Stimulated activated CD8-positive, alpha-beta memory T cell treated with anti-CD3 and anti-CD28 coated beads, Interleukin-12 subunit alpha, Interleukin-12 subunit beta, amount 100 ng/mL, for 24 hours (primary cell): ENCODE results near the gene HIRA.
"Not testable (repeated sequence)": the region's sequence is repeated elsewhere in the genome, so short reads cannot be mapped to it uniquely, and the experiment has no call there.

ENCODE experiments used
- DNase-seq: peaks from one replicate; pipeline ENCODE4 v3.0.0-alpha.2; 2020; ENCODE audit errors: extremely low read depth

HIRA gene

DNA sequence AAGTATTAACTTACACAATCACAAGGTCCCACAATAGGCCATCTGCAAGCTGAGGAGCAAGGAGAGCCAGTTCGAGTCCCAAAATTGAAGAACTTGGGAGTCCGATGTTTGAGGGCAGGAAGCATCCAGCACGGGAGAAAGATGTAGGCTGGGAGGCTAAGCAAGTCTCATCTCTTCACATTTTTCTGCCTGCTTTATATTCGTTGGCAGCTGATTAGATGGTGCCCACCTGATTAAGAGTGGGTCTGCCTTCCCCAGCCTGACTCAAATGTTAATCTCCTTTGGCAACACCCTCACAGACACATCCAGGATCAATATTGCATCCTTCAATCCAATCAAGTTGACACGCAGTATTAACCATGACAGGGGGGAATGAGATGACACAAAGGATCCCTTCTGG is 101.3 kb downstream of the HIRA start:
- not testable (repeated sequence) for DNase-seq

DNA sequence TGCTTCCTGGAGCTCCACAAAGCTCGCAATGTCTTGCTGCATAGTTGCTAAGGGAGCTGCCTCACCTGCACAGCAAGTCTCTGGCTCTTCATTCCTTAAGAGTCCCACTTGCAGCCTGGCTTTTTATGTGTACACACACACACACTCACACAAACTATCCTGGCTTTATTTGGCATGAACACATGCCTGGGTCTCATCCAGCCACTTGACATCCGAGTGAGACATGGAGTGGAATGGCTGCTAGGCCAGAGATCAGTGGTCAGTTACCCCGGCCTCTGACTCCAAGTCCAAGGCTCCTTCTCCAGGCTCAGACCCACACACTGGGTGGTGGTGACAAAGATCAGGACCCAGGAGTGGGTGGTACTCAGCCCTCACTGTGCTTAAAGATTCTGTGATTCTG is 102.1 kb downstream of the HIRA start:
- DNase-seq = no peak

DNA sequence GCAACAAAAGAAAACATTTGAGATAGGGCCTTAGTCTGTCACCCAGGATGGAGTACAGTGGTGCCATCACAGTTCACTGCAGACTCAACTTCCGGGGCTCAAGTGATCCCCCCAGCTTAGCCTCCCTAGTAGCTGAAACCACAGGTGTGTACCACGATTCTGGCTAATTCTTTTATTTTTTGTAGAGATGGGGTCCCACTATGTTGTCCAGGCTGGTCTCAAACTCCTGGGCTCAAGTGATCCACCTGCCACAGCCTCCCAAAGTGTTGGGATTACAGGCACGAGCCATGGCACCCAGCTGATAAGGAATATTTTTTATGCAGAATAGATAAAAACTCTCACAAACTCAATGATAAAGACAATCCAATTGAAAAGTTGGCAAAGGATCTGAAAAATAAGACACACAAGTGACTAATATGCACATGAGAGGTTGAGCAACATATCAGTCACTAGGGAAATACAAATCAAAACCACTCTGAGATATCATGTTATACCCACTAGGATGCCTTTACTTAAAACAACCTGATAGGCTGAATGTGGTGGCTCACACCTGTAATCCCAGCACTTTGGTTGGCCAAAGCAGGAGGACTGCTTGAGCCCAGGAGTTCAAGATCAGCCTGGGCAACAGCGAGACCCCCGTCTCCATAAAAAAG is 106.1 kb downstream of the HIRA start:
- no peak for DNase-seq

DNA sequence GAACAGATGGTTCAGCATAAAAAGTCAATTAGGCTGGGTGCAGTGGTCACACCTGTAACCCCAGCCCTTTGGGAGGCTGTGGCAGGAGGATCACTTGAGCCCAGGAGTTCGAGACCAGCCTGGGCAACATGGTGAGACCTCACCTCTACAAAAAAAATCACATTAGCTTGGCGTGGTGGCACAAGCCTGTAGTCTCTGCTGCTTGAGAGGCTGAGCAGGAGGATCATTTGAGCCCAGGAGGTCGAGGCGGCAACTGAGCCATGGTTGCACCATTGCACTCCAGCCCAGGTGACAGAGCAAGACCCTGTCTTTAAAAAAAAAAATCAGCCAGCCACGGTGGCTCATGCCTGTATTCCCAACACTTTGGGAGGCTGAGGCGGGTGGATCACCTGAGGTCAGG is 108.1 kb downstream of the HIRA start:
- DNase-seq = not testable (repeated sequence)

DNA sequence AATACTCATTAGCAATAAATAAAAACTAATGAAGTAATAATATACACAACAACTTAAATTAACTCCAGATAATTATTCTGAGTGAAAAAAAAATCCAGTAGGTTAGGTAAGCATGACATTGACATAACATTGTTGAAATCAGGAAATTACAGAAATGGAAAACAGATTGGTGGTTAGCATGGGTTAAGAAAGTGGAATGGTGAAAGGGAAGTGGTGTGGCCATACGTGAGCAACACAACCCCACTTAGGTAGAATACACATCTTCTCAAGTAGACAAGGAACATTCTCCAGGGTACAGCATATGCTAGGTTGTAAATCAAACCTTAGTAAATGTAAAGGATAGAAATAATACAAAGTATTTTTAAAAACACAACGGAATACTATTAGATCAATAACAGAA is 109.8 kb downstream of the HIRA start:
- DNase-seq = no peak

DNA sequence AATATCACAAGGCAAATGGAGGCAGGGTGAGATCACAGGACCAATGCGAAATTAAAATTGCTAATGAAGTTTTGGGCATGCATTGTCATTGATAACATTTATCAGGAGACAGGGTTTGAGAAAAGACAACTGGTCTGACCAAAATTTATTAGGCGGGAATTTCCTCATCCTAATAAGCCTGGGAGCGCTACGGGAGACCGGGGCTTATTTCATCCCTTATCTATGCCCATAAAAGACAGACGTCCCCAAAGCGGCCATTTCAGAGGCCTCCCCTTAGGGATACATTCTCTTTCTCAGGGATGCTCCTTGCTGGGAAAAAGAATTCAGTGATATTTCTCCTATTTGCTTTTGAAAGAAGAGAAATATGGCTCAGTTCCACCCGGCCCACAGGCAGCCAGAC is 111.4 kb downstream of the HIRA start:
- DNase-seq = not testable (repeated sequence)

DNA sequence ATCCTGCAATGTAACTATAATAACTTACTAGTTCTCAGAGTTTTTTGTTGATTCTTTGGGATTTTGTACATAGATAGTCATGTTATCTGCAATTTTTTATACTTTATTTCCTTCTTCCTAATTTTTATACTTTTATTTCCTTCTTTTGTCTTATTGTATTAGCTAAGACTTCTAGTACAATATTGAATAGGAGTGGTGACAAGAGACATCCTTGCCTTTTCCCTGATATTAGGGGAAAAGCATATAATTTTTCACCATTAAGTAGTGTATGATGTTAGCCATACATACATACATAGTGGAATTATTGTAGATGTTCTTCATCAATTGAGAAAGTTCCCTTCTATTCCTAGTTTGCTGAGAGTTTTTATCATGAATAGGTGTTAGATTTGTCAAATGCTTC is 112.3 kb downstream of the HIRA start:
- no peak for DNase-seq

DNA sequence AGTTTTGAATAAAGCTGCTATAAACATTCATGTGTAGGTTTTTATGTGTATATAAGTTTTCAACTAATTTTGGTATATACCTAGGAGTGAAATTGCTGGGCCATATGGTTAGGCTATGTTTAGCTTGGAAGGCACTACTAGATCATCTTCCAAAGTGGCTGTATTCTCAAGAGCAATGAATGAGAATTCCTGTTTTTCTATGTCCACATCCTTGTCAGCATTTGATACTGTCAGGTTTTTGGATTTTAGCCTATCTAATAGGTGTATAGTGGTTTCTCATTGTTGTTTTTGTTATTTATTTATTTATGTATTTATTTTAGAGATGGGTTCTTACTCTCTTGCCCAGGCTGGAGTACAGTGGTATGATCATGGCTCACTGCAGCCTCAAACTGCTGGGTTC is 113.7 kb downstream of the HIRA start:
- DNase-seq = no peak

DNA sequence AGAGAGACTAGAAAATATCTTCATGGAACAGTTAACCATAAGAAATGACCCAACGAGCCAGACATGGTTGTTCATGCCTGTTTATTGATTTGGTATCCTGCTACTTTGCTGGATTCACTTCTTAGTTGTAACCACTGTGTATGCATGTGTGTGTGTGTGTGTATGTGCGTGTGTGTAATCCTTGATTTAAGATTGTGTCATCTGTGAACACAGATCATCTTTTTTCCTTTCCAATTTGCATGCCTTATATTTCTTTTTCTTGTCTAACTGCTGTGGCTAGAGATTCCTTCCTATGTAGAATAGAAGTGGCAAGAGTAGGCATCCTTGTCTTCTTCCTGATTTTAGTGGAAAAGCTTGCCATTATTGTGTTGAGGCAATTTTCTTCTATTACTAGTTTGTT is 123.7 kb downstream of the HIRA start:
- no peak for DNase-seq

DNA sequence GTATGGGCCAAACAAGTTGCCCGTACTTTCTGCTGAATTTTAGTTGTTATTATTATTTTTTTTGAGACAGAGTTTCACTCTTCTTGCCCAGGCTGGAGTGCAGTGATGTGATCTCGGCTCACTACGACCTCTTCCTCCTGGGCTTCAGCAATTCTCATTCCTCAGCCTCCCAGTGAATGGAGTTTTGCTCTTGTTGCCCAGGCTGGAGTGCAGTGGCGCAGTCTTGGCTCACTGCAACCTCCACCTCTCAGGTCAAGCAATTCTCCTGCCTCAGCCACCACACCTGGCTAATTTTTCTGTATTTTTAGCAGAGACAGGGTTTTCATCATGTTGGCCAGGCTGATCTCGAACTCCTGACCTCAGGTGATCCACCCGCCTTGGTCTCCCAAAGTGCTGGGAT is 125.0 kb downstream of the HIRA start:
- not testable (repeated sequence) for DNase-seq

DNA sequence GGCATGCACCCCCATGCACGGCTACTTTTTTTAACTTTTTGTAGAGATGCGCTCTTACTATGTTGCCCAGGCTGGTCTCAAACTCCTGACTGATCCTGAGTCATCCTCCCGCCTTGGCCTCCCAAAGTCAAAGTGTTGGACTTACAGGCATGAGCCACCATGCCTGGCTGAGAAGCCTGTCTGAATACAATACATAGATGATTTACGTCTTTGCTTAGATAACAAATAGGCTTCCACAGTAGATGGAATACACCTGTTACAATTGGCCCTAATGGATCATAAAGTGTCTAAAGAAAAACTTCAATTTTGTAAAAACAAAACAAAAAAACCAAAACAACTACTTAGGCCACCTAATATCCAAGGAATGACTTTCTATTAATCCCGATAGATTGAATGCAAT is 127.0 kb downstream of the HIRA start:
- DNase-seq = no peak

DNA sequence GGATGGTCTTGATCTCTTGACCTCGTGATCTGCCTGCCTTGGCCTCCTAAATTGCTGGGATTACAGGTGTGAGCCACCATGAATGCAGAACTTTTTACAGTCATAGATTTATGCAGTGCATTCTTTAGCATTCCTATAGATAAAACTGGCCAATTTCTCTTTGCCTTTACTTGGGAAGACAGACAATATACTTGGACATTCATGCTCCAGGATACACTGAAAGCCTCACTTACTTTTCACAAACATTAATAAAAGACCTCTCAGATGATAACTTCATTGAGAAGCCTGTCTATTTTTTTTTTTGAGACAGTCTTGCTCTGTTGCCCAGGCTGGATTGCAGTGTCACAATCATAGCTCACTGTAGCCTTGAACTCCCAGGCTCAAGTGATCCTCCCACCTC is 127.7 kb downstream of the HIRA start:
- DNase-seq = no peak

DNA sequence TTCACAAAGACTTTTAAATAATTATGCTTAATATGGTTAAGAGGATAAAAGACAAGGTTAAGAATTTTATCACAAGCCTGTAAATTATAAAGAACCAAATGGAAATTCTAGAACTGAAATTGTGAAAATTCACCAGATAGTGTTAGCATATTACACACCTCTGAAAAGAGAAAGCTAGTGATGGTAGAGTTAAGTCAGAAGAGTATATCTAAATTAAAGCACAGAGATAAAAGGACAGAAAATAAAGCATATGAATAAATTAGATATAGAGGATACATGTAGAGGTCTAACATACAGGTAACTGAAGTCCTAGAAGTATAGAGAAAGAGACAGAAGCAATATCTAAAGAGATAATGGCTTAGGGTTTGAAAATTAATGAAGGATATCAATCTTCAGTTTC is 135.8 kb downstream of the HIRA start:
- no peak for DNase-seq

DNA sequence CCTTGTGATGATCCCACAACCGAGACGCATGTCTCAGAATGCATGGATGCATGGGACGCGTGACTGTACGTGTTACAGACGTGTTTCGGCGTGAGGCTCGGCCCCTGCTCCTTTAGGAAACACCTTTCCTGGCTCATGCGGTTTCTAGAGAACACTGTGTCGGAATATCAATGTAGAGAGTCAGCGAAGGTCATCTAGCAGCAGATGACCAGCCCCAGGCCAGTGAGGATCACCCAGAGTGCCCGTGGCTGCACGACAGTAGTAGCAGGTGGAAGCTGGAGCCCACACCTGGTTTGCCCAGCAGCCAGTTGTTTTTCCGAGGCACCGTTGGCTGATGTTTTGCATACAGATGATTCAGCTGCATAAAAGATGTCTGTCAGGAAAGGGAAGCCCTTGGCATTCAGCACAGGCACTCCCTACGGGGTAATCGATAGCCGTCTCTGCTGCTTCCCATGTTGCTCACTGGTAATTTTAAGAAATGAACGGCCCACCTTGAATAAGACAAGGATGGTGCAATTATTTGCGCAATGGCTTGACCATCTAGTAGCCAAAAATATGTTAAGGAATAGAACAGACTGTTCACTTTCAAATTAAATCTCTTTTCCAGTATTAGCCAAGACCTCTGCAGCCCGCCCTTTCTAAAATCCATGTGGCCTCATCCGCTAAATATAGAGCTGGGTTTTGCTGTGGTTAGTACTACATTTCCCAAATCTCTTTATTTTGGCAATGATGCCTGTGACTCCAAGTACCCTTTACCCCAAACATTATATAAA is 138.9 kb downstream of the HIRA start:
- no peak for DNase-seq

DNA sequence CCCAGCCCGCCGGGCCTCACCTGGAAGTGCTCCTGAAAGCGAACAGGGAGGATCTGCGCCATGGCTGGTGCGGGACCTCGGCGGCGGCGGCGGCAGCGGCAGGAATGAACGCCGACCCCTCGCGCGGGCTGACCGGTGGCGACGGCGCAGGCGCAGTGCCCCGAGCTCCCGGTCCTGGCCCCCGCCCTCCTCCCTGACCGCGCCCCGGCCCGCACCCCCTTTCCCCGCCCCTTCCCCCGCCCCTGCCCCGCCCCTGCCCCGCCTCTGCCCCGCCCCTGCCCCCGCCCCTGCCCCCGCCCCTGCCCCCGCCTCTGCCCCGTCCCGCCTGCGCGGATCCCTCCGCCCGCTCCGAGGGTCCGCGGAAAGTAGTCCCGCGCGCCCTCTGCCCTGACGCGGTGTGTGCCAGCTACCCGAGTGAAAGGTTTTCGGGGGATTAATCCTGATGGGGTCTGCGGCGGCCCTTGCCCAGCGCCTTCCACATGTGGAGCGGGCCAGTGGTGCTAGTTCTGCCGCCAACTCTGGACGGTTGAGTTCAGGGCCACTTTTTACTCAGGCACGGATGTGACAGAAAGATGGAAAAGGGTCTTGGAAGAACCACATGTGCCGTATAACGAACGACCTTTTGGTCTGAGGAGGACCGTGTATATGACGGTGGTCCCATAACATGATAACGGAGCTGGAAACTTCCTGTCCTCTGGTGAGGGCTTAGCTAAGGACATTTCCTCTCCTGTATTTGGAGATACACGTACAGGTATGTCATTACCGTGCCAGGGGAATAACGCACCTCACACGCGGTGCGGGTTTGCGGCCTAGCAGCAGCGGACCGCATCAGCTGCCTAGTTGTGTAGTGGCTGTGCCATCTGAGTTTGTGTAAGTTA is 139.7 kb downstream of the HIRA start, which contains the start of gene CLTCL1:
TSS of gene CLTCL1 (minus strand) at position 140 of the 878 bp plus-strand sequence. CDS start at position 62, 78 bp downstream.
- DNase-seq = peak; percentile 36

DNA sequence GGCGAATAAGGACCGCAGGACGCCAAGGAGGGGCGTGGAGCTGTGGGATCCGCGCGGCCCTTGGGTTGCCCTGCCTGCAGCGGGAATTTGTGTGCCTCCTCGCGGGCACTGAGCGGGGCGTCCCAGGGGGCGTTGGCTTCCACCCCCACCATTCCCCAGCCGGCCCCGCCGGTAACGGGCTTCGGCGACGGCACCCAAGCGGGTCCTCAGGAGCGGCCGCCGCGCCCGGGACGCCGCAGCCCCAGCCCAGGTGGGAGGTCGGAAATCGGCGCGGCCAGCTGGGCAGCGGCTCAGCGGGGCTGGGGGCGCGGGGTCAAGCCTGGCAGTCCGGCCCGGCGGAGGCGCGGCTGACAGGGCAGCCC is 140.3 kb downstream of the HIRA start:
- DNase-seq = peak; percentile 5

DNA sequence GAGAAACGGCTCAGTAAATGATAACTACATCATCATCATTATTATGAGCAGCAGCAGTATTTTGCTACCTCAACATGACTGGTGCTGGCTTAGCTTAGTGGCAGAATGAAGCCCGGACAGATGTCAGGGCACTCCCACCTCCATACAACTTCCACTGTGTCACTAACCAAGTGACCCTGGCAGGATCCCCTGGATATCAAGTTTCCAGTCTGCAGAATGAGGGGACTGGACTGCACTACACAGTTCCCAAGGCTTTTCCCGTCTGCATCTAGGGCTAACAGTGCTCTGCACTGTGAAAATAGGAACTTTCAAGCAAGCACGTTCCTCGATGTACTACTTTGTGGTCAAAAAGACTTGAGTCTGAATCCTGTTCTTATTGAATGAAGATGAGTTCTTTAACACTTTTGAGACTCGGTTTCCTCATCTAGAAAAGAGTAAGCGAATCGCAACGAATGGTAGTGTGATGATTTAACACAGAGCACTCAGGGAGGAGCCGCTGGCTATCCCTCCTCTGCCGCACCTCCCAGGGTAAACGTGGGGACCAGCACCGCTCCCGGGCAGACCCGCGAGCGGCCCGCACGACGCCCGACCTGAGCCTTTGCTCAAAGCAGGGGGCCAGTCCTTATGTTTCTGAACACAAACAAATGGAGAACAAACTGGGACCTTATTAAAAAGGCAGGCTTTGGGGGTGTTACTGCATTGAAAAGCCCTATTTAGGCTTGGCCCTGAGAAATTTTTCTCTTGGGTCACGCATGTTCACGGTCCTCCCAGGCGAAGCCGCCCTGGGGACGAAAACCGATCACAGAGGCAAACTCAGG is 140.9 kb downstream of the HIRA start:
- no peak for DNase-seq

DNA sequence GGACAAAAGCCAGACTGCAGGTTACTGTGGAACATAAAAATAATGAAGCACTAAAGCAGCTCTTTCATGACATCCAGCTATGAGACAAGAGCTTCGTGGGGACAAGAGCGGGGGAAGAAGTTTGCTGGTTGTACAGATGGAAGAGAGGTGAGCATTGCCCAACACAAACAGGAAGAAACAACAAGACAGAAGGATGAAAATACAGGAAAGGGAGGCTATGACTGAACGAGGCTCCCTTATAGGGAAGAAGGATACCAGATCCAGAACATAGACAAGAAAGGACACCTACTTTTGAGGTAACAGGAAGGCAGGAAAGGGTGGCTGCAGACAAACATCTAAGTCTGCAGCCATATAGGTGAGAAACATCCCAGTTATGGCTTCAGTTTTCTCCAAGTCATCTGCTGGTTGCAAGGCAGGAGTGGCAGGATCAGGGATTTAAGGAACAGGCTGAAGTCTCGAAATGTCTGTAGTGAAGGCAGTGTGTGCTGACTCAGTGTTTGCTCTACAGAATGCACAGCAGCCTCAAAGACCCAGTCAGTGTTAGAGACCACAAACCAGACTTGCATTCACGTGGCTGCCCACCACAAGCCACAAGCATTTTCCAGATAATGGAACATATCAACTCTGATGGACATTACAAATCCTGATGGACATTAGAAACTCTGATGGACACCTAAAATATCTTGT is 141.9 kb downstream of the HIRA start:
- no peak for DNase-seq

DNA sequence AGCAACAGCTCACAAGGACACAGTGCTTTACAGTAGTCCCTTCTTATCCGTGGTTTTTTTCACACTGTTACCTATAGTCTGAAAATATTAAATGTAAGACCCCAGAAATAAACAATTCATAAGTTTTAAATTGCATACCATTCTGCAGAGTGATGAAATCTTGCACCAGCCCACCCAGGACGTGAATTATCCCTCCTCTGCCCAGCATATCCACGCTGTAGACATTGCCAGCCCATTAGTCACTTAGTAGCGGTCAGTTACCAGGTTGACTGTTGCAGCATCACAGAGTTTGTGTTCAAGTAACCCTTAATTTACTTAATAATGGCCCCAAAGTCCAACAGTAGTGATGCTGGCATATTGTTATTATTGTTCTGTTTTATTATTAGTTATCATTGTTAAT is 143.6 kb downstream of the HIRA start:
- DNase-seq = no peak

DNA sequence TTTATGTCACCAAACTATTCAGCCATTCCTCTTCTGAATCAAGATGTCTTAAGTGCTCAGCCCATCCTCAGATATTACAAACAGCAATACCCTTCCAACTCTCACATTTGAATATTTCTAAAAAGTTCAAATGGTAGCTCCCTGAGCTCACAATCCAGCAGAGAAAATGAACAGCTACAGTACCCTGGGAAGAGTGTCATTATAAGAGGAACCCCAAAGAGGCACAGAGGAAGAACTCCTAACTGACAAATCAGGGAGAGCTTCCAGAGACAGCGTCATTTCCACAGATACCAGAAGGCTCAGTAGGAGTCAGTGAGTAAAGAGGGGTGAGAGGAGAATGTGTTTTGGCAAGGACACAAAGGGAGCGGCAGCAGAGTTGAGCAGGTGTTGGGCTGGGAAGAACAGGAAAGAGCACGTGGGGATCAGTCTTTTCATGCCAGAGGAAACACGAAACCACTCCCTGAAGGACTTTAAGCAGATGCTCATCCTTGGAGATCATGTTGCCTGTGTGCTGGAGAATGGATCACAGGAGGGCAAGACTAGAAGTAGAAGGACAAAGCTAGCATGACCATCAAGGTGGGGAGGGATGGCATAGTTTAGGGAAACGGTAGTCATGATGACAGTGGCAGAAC is 144.3 kb downstream of the HIRA start:
- no peak for DNase-seq

DNA sequence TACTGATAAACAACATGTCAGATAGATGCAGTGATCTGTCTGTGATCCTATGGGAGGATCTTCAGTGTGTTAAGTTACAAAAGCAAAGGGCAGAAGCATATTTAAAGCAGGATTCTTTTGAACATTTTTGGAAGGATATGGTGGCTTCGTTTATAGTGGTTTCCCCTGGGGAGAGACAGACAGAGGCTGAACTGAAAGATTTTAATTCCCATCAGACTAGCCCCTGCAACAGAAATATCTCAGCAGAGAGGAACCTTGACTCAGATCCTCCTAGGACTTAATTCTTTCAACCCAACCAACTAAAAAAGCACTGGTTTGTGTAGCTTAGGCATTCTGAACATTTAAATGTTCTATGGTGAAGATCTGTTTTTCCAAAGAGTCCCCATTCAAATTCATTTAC is 145.7 kb downstream of the HIRA start:
- DNase-seq = no peak
